HUES48 (cell line): ENCODE data around the gene MPP3.

Experiments used
- H3K27ac ChIP-seq: one replicate; pipeline ENCODE4 v1.7.0; 2013; ENCODE audit warnings: low read depth, low read length, inconsistent platforms
- H3K27me3 ChIP-seq: 2 replicates; pipeline ENCODE4 v1.6.1; 2013; ENCODE audit warnings: mild to moderate bottlenecking, low read length; ENCODE audit not compliant: control insufficient read depth, insufficient read depth
- H3K36me3 ChIP-seq: 2 replicates; pipeline ENCODE4 v1.6.1; 2013; ENCODE audit warnings: low read length; ENCODE audit not compliant: control insufficient read depth, insufficient read depth
- H3K4me1 ChIP-seq: 2 replicates; pipeline ENCODE4 v1.6.1; 2013; ENCODE audit warnings: mild to moderate bottlenecking, low read length; ENCODE audit not compliant: control insufficient read depth, insufficient read depth
- H3K4me3 ChIP-seq: 2 replicates; pipeline ENCODE4 v1.5.1; 2013; ENCODE audit warnings: mild to moderate bottlenecking, low read depth, low read length
- H3K9ac ChIP-seq: 2 replicates; pipeline ENCODE4 v1.6.1; 2013; ENCODE audit warnings: mild to moderate bottlenecking, low read depth, low read length, moderate library complexity
- H3K9me3 ChIP-seq: 2 replicates; pipeline ENCODE4 v1.6.1; 2013; ENCODE audit warnings: low read length; ENCODE audit not compliant: control insufficient read depth, insufficient read depth

MPP3 gene

DNA sequence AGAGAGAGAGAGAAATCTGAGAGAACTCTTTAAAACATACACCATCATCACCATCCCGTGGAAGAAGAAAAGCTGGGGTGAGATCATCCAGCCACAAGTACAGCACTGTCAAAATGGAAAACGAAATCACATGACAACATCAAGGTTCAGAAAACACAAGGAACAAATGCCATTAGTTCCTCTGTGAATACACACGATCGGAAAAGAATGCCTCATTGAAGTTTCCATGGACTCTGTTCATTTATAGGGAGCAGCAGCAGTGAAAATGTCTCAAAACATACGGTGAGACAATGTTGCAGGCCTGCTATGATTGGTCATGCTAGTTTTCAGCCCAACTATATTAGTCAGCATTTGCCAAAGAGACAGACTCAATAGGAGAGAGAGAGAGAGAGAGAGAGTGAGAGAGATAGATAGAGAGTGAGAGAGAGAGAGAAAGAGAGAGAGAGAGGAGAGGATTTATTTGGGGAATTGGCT is 48.3 kb downstream of the MPP3 start:
- Histone ChIP-seq H3K27ac (no peak overlapping the region), H3K4me1 (peaks cover 5% of the 10 kb centered on the region), H3K9ac (no peak overlapping the region), H3K9me3 (no peaks in the 10 kb centered on the region), H3K27me3 (peaks cover 9% of the 10 kb centered on the region), H3K4me3 (no peak overlapping the region), H3K36me3 (no peaks in the 10 kb centered on the region)

DNA sequence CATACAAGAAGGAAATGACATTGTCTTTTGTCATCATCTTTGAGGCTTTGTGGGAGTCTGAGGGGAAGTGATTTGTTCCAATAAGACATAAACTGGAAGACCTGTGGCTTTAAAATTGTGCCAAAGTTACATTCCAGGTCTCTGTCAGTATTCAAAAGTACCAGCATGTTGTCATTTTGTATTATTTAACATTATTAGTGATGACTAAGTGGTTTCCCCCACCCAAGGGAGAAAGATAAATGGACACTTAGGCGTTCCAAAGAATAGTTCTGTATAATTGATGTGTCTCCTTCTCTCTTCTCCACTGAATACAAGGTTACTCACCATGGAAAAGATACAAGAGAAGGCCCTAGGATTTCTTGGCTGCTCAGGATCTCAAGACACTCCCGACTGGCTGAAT is 48.9 kb downstream of the MPP3 start:
- H3K9ac ChIP-seq, result no peak overlapping the region
- no peaks in the 10 kb centered on the region for H3K9me3 ChIP-seq
- peaks cover 11% of the 10 kb centered on the region for H3K4me1 ChIP-seq
- no peaks in the 10 kb centered on the region for H3K36me3 ChIP-seq
- H3K27me3 ChIP-seq, result peaks cover 12% of the 10 kb centered on the region
- H3K4me3 ChIP-seq, result no peak overlapping the region
- no peak overlapping the region for H3K27ac ChIP-seq

DNA sequence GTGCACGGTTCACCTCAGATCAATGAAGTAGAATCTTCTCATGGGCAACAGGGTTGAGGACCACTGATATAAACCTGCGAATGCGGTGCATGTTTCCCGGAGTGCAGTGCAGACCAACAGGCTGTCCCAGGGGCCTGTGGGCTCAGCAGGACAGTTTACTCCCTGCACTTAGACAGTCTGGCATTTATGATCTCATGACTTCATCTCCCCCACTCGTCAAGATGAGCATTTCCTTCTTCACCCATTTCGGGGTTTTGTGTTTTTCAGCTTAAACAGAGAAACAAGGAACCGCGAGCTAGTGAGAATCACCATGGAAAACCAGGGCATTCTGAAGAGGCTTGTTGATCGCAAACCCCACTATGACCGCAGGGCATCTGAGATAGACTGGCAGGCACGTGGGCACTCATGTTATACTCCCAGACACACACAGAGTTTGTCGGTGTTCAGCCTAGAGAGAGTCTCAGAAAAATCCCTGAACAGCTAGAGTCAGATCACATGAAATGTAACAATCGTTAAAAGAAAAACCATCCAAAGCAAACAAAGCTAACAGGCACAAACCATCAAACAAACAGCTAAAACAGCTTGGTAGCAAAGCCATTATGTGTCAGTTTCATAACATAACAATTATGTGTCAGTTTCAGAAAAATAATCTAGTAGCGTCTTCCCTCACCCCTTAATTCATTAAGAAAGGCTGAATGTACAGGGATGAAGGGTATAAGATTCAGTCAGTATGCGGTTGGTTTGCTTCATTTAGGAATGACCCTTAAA is 49.8 kb downstream of the MPP3 start:
- peaks cover 11% of the 10 kb centered on the region for H3K4me1 ChIP-seq
- H3K4me3 ChIP-seq, result no peak overlapping the region
- no peak overlapping the region for H3K27ac ChIP-seq
- H3K27me3 ChIP-seq, result peaks cover 12% of the 10 kb centered on the region
- no peak overlapping the region for H3K9ac ChIP-seq
- no peaks in the 10 kb centered on the region for H3K9me3 ChIP-seq
- H3K36me3 ChIP-seq, result no peaks in the 10 kb centered on the region

DNA sequence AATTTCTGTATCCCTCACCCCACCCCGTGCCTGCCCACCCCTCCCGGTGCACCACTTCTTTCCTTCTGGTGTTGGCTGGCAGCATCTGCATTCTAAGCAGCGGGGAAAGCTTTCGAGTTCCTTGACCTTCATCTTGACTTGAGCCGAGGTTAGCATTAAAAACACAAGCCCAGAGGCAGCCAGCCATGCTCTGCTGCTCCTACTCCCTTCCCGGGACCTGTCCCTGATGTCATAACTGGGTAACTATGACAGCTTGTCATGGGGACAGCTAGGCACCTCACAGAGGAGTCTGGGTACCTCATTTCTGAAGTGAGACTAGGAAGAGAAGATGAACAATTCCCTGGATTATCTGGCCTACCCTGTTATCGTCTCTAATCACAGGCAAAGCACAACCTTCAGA is 52.8 kb downstream of the MPP3 start, which contains the start of gene CFAP97D1:
Gene CFAP97D1 (plus strand): TSS at position 301 of the 400 bp plus-strand sequence. CDS start 28 bp downstream, at position 329.
- H3K9me3 ChIP-seq, result no peaks in the 10 kb centered on the region
- H3K36me3 ChIP-seq, result peaks cover 10% of the 10 kb centered on the region
- H3K4me3 ChIP-seq, result peak within 1 kb of the TSS; percentile 81
- peaks cover 11% of the 10 kb centered on the region for H3K4me1 ChIP-seq
- H3K27me3 ChIP-seq, result peaks cover 12% of the 10 kb centered on the region
- no peak within 1 kb of the TSS; the same call in 1 of the 2 replicates for H3K9ac ChIP-seq
- H3K27ac ChIP-seq, result peak within 1 kb of the TSS; percentile 96

DNA sequence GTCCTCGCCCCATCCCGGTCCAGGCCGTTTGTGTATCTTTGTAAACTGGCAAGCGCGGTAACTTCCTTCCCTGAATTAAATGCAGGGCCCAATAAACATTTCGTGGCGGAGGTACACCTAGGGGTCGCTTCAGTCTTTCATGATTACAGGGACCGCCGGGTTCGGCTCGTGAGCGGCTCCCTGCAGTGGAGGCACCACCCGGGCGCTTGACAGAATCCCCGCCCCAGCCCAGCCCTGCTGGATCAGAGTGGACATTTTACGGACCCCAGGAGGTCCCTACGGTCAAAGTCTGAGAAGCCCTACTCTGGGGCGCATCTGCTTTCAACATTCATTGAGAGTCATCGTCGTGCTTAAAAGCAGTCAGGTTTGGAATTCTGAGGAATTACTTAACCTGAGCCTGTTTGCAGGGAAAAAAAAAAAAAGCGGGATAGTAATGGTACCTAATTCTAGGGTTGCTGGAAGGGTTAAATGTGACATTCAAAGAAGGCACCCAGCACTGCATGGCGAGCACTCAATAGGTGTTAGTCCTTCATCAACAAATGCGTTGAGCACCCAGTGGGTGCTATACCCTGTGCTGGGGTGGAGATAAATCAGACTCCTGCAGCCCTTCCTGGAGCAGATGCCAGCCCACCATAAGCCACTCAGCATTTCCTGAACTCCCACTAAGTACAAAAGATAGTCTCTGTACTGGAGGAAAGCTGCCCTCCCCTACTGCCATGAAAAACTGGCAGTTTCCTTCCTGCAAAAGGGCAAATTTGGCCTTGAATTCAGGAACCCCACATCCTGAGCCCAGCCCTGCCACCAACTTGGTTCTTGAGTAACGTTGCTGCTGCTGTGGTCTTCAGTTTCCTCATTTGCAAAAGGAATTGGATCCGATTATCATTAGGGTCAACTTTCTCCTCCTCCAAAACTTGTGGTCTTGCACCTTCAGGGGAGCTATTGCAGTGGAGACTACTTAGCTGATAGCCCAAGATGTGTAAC is 53.5 kb downstream of the MPP3 start:
- Histone ChIP-seq H3K9ac (peak overlapping the region; percentile 73; the same call in 1 of the 2 replicates), H3K36me3 (peaks cover 14% of the 10 kb centered on the region), H3K9me3 (no peaks in the 10 kb centered on the region), H3K4me3 (peak overlapping the region; percentile 81), H3K27ac (peak overlapping the region; percentile 96), H3K27me3 (peaks cover 12% of the 10 kb centered on the region), H3K4me1 (peaks cover 11% of the 10 kb centered on the region)

DNA sequence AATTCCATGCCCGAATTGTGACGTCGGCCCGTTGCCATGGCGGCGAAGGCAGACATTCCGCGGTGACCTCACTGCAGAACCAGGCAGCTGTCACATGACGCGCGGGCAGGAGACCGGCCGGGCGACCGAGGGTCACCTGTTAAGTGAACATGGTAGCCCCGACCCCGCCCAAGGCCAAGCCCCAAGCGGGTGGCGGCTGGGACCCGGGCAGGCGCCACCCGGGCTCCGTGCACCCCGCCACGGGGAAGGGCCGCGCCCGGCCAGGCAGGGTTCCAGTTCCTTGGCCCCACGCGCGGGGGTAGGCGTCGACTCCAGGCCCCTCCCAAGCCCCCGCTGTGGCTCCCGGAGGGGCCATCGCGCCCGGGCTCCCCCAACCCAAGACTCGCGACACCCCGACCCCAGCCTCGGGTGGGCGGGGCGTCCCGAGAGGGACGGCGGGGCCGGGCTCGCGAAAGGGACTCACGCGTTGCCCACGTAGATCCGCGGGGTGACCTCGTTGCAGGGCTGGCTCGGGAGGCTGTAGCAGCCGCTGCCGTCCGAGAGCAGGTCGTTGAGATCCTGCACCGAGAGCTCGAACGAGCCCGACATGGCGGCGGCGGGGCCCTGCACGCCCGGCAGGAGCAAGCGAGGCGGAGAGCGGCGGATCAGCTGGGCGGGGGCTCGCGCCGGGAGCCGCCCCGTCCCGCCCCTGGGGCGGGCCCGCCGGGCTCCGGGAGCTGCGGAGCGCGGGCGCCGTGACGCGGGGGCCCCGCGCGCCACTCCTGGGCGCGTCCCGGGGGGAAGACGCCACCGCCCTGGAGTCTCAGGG is 54.4 kb downstream of the MPP3 start, which contains the start of gene DUSP3:
Gene DUSP3 (minus strand): TSS at position 641 of the 808 bp plus-strand sequence. CDS start 53 bp downstream, at position 588.
- Histone ChIP-seq H3K9ac (peak within 1 kb of the TSS; percentile 73), H3K4me3 (peak within 1 kb of the TSS; percentile 81), H3K4me1 (peaks cover 11% of the 10 kb centered on the region), H3K27me3 (peaks cover 12% of the 10 kb centered on the region), H3K36me3 (peaks cover 22% of the 10 kb centered on the region), H3K9me3 (no peaks in the 10 kb centered on the region), H3K27ac (peak within 1 kb of the TSS; percentile 96)

DNA sequence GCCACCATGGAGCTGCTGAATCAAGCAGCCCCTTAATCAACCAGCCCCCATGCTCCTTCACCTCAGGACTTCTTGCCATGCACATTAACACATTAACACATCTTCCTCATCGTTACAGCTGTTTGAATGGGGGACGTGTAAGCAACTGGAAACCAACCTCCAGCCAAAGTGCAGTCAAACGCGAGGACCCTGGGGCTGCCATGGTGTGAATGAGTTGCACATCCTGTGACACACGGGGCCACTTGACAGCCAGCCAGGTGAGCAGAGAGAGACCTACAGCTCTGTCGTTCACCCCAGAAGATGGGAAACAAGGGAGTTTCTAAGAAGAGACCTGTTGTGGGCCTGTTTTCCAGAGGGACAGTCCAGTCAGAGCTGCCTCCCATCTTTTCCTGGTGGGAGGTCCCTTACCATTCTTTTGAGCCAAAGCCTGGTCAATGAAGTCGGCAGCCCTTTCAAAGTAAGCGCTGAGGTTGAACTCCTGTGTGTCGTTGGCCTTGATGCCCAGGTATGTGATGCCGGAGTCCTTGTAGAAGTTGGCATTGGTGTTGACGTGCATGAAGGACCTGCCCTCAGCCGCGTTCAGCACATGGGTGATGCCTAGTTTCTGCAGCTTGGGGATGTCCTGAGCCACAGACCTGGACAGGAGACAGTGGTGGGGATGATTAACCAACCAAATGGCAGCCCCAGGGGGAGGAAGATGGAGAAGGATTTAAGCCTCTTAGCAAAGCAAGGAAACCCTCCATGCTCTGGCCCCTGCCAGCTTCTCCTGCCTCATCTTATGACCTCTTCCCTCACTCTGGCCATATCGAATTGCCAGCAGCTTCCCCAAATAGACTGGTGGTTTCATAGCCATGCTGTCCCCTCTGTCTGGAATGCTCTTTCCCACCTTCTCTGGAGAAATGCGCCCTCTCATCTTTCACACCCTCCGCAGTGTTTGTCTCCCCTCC is 58.4 kb downstream of the MPP3 start:
- Histone ChIP-seq H3K9ac (no peak overlapping the region), H3K9me3 (no peaks in the 10 kb centered on the region), H3K4me1 (peaks cover 5% of the 10 kb centered on the region), H3K27me3 (peaks cover 2% of the 10 kb centered on the region), H3K27ac (no peak overlapping the region), H3K4me3 (no peak overlapping the region), H3K36me3 (peaks cover 50% of the 10 kb centered on the region)

DNA sequence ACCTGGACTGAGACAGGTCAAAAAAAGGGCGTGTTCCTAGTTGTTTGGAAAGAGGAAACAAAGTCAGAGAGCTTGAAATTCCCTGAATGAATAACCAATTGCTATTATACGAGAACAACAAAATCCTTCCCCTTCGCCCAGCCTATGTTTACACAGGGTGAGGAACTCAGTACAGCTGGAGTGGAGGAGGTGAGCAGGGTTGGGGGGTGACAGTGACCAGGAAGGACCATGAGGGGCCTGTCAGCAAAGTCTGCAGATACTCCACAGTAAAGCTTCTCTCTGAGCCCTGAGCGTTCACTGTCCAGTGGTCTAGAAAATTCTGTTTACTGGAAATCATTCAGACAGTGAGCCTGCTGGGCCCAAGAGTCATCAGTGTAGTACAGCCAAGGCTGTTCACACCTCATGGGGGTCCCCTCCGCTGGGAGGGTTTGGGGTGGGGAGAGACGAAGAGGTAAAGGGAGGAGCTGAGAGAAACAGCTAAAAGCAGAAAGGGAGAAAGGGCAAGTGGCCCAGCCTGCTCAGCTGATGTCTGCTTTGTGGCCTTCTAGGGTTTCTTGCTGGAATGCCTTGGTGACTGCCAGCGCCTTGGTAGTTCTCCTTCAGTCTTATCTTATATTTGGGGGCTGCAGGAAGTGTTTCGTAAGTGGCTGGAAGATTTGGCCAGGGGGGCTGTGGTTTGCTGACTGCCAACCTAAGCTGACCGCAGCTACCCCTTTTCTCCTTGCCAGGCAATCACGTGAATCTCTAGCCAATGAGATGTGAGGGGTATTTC is 59.9 kb downstream of the MPP3 start:
- Histone ChIP-seq H3K27ac (no peak overlapping the region), H3K27me3 (no peaks in the 10 kb centered on the region), H3K36me3 (peaks cover 64% of the 10 kb centered on the region), H3K9me3 (no peaks in the 10 kb centered on the region), H3K4me1 (no peaks in the 10 kb centered on the region), H3K4me3 (no peak overlapping the region), H3K9ac (no peak overlapping the region)

DNA sequence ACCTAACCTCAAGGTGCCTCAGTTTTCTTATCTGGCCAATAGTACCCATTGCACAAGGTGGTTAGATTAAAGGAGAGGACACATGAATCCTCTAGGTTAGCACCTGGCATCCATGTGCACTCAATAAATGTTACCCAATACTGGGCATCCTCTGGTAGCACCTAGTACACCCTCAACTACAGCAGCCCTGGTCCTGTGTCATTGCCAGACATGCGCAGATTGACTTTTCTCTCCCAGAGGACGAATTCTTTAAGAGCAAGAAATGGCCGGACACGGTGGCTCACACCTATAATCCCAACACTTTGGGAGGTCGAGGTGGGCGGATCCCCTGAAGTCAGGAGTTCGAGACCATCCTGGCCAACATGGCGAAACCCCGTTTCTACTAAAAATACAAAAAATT is 61.5 kb downstream of the MPP3 start:
- Histone ChIP-seq H3K27me3 (no peaks in the 10 kb centered on the region), H3K9ac (no peak overlapping the region), H3K36me3 (peaks cover 57% of the 10 kb centered on the region), H3K4me3 (no peak overlapping the region), H3K9me3 (no peaks in the 10 kb centered on the region), H3K27ac (no peak overlapping the region), H3K4me1 (no peaks in the 10 kb centered on the region)
